PC-9 (cell line): Measurements from ENCODE around the gene GPR89A.
"Not testable (repeated sequence)": the region's sequence is repeated elsewhere in the genome, so short reads cannot be mapped to it uniquely, and the experiment has no call there.

ENCODE experiments used
- CTCF ChIP-seq: fragments of 200-600 bp; sonication (generic); conservative IDR thresholded peaks from 2 replicates; pipeline ENCODE4 v1.6.1; 2017; ENCODE audit warnings: mixed run types, antibody characterized with exemption, mild to moderate bottlenecking, moderate library complexity
- EZH2 ChIP-seq: fragments of 200-600 bp; sonication (generic); IDR thresholded peaks from 2 replicates; pipeline ENCODE4 v1.8.0; 2017; ENCODE audit warnings: antibody characterized with exemption, low read depth

- TF ChIP-seq CTCF, EZH2: not testable (repeated sequence)
These were observed 78.3 kb downstream of the GPR89A start for GRCh38 chr1:145686078-145686477.
